Parathyroid adenoma (tissue), 2 donors: ENCODE data around the gene RAET1G.

Source experiments
- H2AFZ ChIP-seq: fragments of 300-600 bp; sonication (generic); one replicate; pipeline ENCODE4 v1.7.0; 2017; ENCODE audit warnings: antibody characterized with exemption, mild to moderate bottlenecking
- H3K27ac ChIP-seq: fragments of 300-600 bp; sonication (generic); one replicate; pipeline ENCODE4 v1.7.0; 2017
- H3K27me3 ChIP-seq: fragments of 300-600 bp; sonication (generic); one replicate; pipeline ENCODE4 v1.7.0; 2017; ENCODE audit warnings: low read length; ENCODE audit not compliant: control insufficient read depth, insufficient read depth
- H3K36me3 ChIP-seq: fragments of 300-600 bp; sonication (generic); one replicate; pipeline ENCODE4 v1.7.0; 2017; ENCODE audit warnings: low read length; ENCODE audit not compliant: control insufficient read depth, insufficient read depth
- H3K4me1 ChIP-seq: fragments of 300-600 bp; sonication (generic); one replicate; pipeline ENCODE4 v1.7.0; 2017; ENCODE audit warnings: control low read depth
- H3K4me2 ChIP-seq: fragments of 300-600 bp; sonication (generic); one replicate; pipeline ENCODE4 v1.7.0; 2017; ENCODE audit warnings: low read length
- H3K4me3 ChIP-seq: fragments of 300-600 bp; sonication (generic); one replicate; pipeline ENCODE4 v1.7.0; 2017; ENCODE audit warnings: low read depth, low read length
- H3K79me2 ChIP-seq: fragments of 300-600 bp; sonication (generic); one replicate; pipeline ENCODE4 v1.7.0; 2017; ENCODE audit warnings: control low read depth
- H3K9ac ChIP-seq: fragments of 300-600 bp; sonication (generic); one replicate; pipeline ENCODE4 v1.7.0; 2017; ENCODE audit warnings: mild to moderate bottlenecking
- H3K9me3 ChIP-seq: fragments of 300-600 bp; sonication (generic); one replicate; pipeline ENCODE4 v1.7.0; 2017; ENCODE audit warnings: low read length; ENCODE audit not compliant: control insufficient read depth
- CTCF ChIP-seq: fragments of 300-600 bp; sonication (generic); IDR thresholded peaks from one replicate; pipeline ENCODE4 v1.7.0; 2017; ENCODE audit warnings: antibody characterized with exemption, mild to moderate bottlenecking
- donor health status: primary hyperparathyroidism.

Gene RAET1G

DNA sequence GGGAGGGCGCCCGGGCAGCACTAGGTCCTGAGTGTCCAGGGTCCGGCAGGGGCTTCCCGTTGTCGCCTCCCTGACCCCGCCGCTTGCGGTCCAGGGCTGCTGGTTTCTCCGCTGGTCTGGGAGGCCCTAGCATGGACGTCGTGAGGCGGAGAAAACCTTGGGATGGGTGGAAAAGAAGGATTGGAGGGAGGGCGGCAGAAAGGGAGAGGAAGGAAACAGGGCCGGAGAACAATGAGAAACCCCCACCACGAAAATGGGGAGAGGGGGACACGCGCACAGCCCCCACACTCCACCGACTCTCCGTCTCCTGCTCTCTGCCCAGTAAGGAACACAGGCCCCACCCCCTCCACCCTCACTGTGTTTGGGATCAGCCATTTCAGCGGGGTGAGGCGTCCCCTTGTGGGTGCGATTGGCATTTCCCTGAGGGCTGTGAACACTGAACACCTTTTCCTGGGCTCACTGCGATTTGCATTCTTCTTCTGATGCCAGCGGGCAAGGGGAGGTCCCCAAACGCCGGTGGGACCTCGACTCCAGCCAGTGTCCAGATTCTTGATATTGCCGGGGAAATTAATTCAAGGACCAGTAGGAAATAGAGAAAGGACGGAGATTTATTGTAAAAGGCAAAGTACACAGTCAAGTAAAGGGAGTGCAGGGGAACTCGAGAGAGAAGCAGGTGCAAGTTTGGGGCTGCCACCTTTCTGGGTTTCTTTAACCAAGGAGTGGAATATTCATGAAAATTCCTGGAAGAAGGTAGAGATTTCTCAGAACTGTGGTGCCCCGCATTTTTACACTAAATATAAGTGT is 3.3 kb upstream of the RAET1G start:
- TF ChIP-seq CTCF, result peak; percentile 96
- H3K4me3 ChIP-seq, result peak overlapping the region; percentile 35
- H2AFZ ChIP-seq, result peak overlapping the region; percentile 87
- peak overlapping the region; percentile 22 for H3K27ac ChIP-seq
- H3K9me3 ChIP-seq, result no peaks in the 10 kb centered on the region
- H3K27me3 ChIP-seq, result peaks cover 5% of the 10 kb centered on the region
- H3K9ac ChIP-seq, result no peak overlapping the region
- H3K79me2 ChIP-seq, result no peaks in the 10 kb centered on the region
- H3K4me2 ChIP-seq, result peak overlapping the region; percentile 73
- peaks cover 4% of the 10 kb centered on the region for H3K4me1 ChIP-seq
- no peaks in the 10 kb centered on the region for H3K36me3 ChIP-seq

DNA sequence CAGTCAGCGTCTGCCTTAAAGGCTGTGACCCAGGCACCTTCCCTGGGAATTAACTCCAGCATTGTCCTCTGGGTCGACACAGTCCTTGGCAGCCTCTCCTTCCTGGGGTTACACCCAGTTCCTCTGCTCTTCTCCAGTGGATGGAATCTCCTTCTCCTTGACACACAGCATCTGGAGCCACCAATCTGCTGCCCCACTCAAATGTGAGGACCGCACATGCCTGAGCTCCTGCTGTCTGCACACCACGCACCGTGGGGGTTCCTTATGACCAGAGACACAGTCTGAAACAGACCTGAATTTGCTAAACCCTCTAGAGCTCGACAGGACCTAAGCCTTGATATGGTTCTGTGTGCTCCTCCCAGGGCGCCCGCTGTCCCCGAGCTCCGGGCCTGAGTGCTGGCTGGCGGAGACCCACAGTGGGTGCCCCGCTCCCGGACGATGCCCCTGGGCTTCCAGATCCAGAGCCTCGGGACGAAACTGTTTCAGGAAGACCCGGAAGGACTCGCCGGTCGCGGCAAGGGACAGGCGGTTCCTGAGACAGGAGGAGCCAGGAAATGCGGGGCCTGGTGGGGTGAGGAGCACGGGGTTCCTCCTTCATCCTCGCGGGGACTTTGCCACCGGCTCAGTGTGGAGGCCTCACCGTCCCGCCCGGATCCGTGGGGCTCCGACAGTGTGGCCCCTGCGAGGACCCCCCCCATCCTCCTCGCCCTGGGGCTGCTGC is 2.5 kb upstream of the RAET1G start:
- peak overlapping the region; percentile 73 for H3K4me2 ChIP-seq
- peaks cover 5% of the 10 kb centered on the region for H3K27me3 ChIP-seq
- peak overlapping the region; percentile 22 for H3K27ac ChIP-seq
- no peaks in the 10 kb centered on the region for H3K36me3 ChIP-seq
- TF ChIP-seq CTCF, result no peak
- peak overlapping the region; percentile 35 for H3K4me3 ChIP-seq
- no peaks in the 10 kb centered on the region for H3K9me3 ChIP-seq
- H3K79me2 ChIP-seq, result no peaks in the 10 kb centered on the region
- no peak overlapping the region for H3K9ac ChIP-seq
- peaks cover 4% of the 10 kb centered on the region for H3K4me1 ChIP-seq
- peak overlapping the region; percentile 87 for H2AFZ ChIP-seq

- H3K4me2 ChIP-seq, result no peak overlapping the region
- H3K4me1 ChIP-seq, result peaks cover 4% of the 10 kb centered on the region
- H2AFZ ChIP-seq, result no peak overlapping the region
- no peak for TF ChIP-seq CTCF
- H3K27ac ChIP-seq, result no peak overlapping the region
- no peaks in the 10 kb centered on the region for H3K36me3 ChIP-seq
- no peak overlapping the region for H3K9ac ChIP-seq
- no peaks in the 10 kb centered on the region for H3K79me2 ChIP-seq
- no peaks in the 10 kb centered on the region for H3K9me3 ChIP-seq
- H3K4me3 ChIP-seq, result no peak overlapping the region
- H3K27me3 ChIP-seq, result peaks cover 5% of the 10 kb centered on the region
Observed at GRCh38 chr6:149924933-149925252, 2.0 kb upstream of the RAET1G start.

- Histone ChIP-seq H2AFZ (no peak overlapping the region), H3K79me2 (no peaks in the 10 kb centered on the region), H3K4me2 (no peak overlapping the region), H3K27me3 (peaks cover 3% of the 10 kb centered on the region), H3K4me1 (peaks cover 4% of the 10 kb centered on the region), H3K9ac (no peak overlapping the region), H3K4me3 (no peak overlapping the region), H3K36me3 (no peaks in the 10 kb centered on the region), H3K9me3 (no peaks in the 10 kb centered on the region), H3K27ac (no peak overlapping the region)
- TF ChIP-seq CTCF, result no peak
Observed at GRCh38 chr6:149924206-149924932, 1.4 kb upstream of the RAET1G start.
